ENCODE results near the gene PAX8.

GRCh38 chr2:113212245-113213060 is 66.3 kb downstream of the PAX8 start:
- no peak for TF ChIP-seq POLR2AphosphoS5 (IDR thresholded peaks at IDR 0.05; ENCODE audit: borderline replicate concordance, low read depth, low read length)
- TF ChIP-seq EZH2 (IDR thresholded peaks at IDR 0.05) = no peak
- TF ChIP-seq FOXP2 (optimal IDR thresholded peaks at IDR 0.05; ENCODE audit: control extremely low read depth, extremely low read length, insufficient read depth) = no peak

Measured in SK-N-MC (cell line).